GM18507 (cell line): ENCODE measurements around the gene TALDO1.

ENCODE experiments used
- DNase-seq: peaks from one replicate; pipeline ENCODE4 v3.0.0; 2011; ENCODE audit warnings: low read depth; ENCODE audit not compliant: insufficient read length; ENCODE audit errors: extremely low spot score
- FAIRE-seq: peaks from 2 replicates; lab custom pipeline; 2011; peaks lifted over from hg19 to GRCh38; lab: Jason Lieb, UNC

The TALDO1 gene

DNA sequence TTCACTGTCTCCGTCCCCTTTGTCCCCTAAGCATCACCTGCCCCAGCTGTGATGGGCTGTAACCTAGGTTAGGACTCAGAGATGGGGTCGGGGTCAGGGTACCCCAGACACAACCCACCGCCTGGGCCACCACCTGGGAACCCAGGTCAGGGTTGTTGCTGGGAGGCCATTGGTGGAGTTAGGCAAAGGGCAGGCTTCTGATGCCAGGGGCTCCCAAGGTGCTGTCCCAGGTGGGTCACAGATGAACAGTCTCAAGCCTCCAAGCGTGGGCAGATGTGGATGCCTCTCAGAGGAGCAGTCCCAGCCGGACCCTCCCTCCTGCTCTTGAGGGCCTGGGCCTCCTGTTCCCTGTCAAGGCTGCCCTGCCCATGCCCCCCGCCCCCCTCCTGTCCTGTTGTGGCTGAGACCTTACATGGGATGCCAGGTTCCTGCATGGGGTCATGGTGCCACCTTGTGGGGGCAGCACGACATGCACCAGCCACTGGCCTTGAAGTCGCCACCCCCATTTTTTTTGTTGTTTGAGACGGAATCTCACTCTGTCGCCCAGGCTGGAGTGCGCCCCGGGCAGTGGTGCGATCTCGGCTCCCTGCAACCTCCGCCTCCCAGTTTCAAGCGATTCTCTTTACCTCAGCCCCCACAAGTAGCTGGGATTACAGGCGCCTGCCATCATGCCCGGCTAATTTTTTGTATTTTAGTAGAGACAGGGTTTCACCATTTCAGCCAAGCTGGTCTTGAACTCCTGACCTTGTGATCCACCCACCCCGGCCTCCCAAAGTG lies 17.9 kb downstream of the TALDO1 start:
- DNase-seq = no peak
- FAIRE-seq = peak; percentile 52

DNA sequence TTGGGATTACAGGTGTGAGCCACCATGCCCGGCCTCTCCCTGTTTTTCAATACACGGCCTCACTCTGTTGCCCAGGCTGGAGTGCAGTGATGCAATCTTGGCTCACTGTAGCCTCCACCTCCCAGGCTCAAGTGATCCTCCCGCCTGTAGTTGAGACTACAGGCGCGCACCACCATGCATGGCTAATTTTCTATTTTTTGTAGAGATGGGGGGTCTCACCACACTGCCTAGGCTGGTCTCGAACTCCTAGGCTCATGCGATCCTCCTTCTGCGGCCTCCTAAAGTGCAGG lies 18.5 kb downstream of the TALDO1 start:
- DNase-seq = no peak
- FAIRE-seq = no peak

DNA sequence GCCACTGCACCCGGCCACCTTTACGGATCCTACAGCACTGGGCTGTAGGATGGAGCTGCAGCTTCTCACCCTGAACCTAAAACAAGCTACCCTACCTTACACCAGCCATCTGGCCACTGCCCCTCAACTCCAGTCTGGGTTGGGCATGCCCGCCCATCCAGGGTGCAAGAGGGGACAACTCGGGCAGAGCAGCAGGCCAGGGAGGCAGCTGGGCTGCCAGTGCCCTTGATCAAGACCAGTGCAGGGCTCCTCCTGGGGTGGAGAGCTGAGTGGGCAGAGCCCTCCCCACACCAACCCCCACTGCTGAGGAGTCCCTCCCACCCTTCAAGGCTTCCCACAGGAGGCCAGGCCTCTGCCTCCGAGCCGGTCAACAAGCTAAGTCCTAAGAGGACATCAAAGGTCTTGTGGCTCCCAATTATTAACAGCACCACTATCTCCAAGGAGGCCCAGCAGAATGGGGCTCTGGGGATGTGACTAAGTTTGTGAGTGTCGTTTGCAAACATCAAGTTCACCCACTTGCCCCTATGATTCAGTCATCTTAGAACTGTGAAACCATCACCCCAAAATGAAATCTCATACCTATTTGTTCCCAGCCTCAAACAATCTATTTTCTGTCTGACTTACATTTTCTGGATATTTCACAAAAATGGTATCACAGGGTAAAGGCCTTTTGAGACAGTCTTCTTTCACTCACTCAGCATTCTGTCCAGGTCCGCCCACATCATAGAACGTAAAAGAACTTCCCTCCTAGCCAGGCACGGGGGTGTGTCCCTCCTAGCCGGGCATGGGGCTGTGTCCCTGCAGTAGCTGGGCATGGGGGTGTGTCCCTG lies 19.1 kb downstream of the TALDO1 start:
- DNase-seq (no peak), FAIRE-seq (no peak)

DNA sequence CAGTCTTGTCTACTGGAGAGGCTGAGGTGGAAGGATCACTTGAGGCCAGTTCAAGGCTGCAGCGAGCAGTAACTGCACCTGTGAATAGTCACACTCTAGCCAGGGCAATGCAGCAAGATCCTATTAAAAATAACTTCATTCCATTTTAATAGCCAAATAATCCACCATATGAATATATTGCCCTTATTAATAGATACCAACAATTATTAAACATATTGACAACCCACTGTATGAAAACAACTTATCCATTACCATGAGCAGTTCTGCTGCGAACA lies 19.6 kb downstream of the TALDO1 start:
- FAIRE-seq = no peak
- DNase-seq = no peak

DNA sequence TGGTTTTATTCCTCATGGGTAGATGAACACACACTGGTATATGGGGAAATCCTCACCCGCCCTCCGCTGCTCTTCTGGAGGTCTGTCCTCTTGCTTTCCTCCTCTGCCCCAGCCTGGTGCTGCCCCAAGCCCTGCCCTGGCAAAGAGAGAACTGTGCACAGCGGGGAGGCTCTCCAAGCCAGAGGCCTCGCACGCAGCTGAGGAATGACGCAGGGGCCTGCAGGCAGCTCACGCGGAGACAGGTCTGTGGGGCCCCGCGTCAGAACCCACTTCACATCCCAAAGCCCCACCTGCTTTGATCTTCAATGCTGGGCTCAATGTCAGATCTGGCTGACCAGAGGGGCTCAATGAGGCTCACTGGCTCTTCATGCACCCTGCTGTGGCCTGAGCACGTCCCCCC lies 20.0 kb downstream of the TALDO1 start:
- FAIRE-seq (no peak), DNase-seq (no peak)

DNA sequence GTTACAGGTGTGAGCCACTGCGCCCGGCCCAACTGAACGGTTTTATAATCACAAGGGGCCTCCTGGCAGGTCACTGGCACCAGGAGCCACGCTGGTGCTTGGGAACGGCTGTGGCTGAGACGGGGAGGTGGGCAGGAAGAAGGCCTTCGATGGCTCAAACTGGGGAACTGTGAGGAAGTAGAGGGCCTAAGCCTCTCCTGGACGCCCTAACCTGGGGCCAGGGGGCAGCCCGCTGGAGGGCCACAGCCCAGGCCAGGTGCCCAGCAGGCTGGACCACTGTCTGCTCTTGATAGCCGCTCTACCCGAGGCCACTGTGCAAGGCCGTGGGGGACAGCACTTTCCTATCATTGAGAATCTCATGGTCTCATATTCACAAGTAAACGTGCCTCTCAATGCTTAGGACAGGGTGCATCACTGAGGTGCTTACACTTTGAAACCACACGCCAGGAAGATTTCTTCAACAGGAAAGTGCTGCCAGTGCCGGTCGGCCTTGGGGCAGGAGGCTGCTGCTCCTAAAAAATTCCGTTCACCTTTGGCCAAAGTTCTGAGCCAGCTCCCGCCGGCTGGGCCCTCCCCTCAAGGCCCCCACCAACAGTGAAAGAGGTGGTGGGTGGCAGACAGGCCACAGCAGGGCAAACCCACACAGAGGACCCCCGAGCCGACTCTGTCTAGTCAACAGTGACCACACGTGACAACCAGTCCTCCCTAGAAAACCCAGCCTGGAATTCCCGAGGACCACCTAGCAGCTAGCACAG lies 22.8 kb downstream of the TALDO1 start:
- FAIRE-seq (no peak), DNase-seq (no peak)

DNA sequence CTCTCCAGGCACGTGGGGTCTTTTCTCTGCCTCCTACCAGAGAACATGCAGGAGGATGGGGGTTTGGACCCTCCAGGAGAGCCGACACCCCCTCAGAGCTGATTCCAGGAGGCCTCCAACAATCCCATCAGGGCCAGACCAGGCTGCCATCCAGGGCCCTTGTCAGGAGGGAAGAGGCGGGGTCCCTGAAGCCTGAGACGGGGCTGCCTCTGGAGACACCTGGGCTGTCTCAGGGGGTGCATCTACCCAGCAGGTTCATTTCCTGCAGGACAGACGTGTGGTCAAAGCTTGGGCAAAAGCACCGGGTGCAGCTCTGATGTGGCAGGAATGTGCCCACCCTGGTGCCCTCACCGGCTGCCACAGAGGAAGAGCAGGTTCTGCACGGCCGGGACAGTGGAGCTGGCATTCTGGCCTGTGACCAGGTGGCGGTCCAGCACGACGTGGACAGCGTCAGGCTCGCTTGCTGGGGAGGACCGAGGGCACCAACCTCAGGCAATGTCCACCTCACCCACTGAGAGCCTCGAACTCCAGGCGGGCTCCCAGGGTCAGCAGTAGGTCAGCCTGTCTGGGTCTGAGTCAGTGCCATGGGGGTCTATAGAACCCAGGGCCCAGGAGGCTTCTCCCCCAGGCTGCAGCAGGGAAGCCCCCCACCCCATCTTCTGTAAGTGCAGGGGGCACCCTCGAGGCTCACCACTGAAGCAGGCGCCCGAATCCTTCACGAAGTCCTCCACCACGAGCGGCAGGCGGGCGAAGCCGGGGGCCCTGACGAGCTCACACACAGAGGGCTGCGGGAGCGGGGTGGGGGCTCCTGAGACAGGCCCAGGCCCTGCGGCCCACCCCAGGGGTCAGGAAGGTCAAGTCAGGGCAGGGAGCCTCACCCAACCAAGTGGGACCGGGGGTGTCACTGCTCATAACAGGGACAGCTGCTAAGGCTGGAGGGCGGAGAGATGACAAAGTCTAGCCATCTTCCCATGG lies 23.7 kb downstream of the TALDO1 start:
- no peak for FAIRE-seq
- DNase-seq = no peak

DNA sequence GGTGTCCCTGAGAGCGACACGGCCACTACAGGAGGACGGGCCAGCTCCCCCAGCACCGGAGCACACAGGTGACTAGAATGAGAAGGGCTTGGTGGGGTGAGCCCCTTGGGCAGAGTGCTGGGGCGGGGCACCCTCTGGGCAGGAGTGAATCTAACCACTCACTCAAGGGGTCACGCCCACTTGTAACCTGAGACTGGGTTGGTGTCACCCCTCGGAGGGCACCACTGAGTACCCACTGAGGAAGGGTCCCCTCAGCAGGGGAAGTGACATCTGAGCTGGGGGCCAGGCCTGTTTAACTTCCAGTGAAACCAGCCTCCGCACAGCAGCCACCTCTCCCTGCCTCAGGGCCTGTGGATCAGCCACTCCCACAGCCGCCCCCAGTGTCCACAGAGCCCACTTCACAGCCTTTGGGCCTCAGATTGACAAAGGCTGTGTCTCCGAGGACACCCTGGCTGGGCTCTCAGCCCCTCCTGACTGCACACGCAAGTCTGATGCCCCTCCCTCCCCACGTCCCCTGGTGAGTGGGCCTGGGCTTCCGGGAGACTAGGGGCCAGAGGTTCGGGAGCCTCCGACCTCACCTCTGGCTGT lies 24.4 kb downstream of the TALDO1 start:
- FAIRE-seq = no peak
- no peak for DNase-seq

DNA sequence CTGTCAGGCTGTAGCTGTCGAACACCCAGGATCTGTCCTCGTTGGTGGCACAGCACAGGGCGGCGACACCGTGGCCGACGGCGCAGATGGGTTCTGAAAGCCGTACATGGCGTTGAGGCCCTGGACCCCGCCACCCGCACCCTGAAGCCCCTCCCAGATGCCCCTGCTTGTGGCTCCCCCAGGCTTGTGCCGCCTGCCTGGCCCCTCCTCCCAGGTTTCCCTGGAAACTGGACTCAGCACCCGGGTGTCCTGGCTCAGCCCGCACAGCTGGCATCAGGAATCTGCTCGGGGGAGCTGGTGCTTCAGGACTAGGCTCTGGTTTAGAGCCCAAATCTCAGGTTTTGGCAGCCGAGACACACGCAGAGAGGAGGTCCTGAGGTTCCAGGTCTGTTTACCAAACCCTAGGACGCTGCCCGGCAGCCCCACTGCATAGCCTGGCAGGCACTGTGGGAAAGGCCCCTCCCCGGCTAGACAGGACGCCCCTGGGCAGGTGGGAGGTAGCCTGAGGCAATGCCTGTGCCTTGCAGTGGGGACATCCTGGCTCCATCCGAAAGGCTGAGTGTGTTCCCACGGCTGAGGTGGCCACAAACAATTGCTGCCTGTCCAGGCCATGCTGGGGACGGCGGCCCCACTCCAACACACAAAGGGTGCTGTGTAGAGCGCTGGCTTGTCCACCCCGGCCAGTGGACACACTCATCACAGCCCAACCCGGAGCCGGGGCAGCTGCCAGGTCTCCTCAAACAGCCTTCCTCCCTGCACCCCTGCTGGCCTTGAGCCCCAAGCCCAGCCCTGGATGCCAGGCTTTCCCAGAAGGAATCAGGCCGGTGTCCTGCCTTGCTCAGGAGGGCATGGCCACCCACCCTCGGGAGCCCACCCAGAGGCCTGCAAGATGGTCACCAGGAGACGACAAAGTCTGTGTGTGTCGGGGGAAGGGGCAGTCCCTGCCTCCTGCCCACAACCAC lies 25.4 kb downstream of the TALDO1 start:
- DNase-seq = no peak
- no peak for FAIRE-seq

DNA sequence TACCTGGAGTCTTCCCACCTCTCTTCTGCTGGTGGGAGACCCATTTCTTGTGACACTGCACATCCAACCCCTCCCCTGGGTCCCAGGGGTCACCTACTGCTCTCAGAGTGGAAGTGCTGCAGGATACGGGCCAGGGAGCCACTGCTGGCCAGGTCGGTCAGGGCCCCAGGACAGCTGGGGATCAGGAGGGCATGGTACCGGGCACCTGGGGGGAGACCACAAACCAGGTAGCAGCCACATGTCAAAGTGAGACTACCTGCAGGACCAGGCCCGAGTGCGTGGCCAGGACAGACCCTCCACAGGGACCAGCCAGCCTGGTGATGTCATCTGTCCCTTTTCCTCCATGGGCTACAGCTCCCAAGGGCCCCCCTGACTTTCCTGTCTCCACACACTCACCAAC lies 26.2 kb downstream of the TALDO1 start:
- DNase-seq (no peak), FAIRE-seq (no peak)

DNA sequence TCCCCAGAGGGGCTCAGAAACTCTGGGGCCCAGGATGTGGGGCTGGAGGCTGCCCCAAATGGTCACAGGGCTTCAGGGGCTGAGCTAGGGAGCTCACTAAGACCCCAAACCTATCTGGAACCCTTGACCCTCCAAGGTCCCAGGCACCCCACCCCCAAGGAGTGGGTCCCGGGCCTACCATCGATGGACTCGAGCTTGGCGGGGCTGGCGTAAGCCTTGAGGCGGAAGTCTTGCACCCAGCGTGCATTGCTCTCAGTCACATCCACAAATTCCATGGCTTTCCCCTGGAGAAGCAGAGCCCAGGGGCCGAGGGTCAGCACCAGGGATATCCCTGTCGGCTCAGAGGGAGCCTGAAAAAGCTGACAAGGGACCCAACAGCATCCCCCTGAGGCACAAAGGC lies 26.6 kb downstream of the TALDO1 start:
- no peak for DNase-seq
- no peak for FAIRE-seq

DNA sequence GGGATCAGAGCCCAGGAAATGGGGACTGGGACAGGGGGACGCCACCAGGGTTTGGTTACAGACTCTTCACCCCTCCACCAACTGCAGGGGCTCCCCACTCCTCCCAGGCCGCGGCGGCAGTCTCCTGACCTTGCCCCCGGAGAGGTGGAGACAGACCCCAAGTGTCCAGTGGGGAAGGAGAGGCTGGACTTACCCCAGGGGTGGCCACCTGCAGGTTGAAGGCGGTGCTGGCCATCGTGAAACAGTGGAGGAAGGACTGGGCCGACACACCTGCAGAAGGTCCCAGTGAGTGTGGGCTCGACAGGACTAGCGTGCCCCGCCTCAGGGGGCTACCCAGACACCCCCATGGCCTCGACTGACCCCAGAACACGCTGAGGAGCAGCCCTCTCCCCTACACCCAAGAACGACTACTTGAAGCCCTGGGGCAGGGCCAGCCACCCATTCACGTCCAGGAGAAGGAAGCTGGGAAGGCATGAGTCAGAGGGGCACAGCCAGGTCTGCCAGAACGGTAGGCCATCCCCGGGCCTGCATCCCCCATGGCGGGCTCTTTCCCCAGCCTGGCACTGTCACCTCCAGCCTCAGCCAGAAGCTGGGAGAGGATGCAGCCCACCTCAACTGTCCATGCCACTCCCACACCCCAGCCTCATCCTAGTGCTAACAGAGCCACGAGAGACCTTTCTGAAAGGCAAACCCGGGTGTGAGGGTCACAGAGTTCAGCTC lies 27.8 kb downstream of the TALDO1 start:
- DNase-seq (no peak), FAIRE-seq (no peak)

DNA sequence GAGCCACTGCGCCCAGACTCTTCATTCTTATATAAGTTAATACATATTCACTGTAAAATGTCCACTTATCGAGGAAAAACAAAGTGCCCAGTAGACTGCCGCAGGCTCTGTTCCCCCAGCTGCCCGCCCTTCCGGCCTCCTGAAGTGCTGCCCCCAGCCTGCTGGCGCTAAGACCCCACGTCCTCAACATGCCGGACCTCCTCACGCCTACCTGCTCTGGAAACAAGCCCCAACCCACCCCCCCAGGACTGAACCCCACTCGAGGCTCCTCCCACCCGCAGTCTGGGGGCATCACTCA lies 28.9 kb downstream of the TALDO1 start:
- FAIRE-seq (no peak), DNase-seq (no peak)

DNA sequence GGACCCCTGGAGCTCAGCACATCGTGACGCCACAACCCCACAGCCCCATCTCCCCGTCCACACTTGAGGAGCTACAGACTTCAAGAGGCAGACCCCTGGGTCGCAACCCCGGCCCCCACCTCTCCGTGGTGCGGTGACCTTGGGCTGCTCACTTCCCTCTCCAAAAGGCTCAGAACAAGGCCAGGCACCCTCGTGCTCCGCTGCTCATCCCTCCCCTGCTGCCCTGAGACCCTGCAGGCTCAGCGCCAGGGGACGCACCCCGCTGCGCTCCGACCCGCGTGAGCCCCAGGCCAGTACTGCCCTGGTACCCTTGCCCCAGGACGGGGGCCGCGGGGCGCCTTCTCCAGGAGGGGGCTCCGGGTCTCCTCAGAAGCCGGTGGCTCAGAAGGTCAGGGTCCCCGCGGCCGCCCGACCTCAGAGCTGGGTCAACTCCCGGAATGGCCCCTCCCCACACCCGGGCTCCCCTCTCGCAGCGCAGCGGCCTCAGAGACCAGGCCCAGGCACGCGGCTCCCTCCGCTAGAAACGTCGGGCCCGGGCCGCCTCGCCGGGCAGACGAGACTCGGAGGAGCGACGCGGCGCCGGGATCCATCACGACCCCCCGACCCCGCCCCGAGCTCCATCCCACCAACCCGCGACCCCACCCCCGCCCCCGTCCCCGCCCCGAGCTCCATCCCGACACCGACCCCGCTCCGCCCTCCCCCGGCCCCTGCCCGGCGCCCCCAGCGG lies 29.5 kb downstream of the TALDO1 start:
- FAIRE-seq = peak; percentile 35
- DNase-seq = no peak

DNA sequence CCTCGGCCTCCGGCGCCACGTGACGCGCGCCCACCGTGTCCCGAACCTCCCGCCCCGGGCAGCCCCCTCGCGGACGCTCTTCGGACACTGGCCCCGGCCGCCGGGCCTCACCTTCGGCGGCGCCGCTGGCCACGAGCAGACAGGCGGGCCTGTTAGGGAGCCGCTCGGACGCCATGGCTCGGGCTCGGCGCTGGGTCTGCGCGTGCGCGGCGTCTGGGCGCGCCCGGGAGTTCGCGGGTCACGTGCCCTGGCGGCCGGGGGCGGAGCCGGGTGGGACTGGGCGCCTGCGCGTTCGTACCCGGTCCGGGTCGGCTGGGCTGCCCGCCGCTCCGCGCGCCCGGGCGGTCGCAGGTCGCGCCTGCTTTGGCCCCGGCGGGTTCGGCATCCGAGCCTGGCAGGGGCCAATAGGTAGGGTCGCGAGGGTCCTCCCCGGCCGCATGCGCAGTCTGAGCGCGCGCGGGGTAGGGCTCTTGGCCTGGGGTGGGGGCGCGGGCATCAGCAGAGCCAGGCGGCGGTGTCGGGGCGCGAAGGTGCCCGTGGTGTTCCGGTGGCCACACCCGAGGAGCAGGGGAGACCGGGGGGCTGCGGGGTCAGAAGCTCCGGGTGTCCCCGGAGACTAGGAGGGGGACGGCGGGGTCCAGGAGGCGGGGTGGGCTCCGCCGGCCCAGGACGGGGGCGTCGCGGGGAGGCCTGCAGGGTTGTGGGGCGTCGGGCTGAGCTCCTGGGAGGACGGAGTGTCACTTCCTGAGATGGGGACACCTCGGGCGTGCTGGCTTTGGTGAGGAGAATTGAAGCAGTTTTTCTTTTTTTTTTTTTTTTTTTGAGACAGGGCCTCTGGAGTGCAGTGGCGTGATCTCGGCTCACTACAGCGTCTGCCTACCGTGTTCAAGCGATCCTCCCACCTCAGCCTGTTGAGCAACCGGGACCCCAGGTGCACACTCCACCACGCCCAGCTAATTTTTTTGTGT lies 30.3 kb downstream of the TALDO1 start, which contains the start of gene GATD1:
Gene GATD1 (minus strand): TSS at position 200 of the 968 bp plus-strand sequence. CDS start 25 bp downstream, at position 175.
- FAIRE-seq (peak; percentile 90), DNase-seq (peak; percentile 100)
